NCI-H82 treated with DMSO at 0.1 percent for 48 hours (cell line): ENCODE measurements around the gene ADAP1.
"Not testable (repeated sequence)": the region's sequence is repeated elsewhere in the genome, so short reads cannot be mapped to it uniquely, and the experiment has no call there.

ENCODE experiments used
- DNase-seq: peaks from one replicate; lab custom pipeline; 2025; ENCODE audit not compliant: unreplicated experiment; lab: John Stamatoyannopoulos, UW

The ADAP1 gene

GRCh38 chr7:883055-884021 lies 71.1 kb downstream of the ADAP1 start:
- DNase-seq = no peak

GRCh38 chr7:882336-883035 lies 72.0 kb downstream of the ADAP1 start:
- no peak for DNase-seq

GRCh38 chr7:881441-882234 lies 72.8 kb downstream of the ADAP1 start:
- DNase-seq = no peak

GRCh38 chr7:880450-880849 lies 74.0 kb downstream of the ADAP1 start:
- no peak for DNase-seq

GRCh38 chr7:879706-880105 lies 74.8 kb downstream of the ADAP1 start:
- no peak for DNase-seq

- DNase-seq = no peak
These were observed 75.4 kb downstream of the ADAP1 start for GRCh38 chr7:879093-879492.

GRCh38 chr7:877312-878232 lies 76.9 kb downstream of the ADAP1 start:
- DNase-seq = no peak

- DNase-seq = no peak
These were observed 77.5 kb downstream of the ADAP1 start for GRCh38 chr7:876972-877311.

- peak; percentile 70 for DNase-seq
These were observed 78.2 kb downstream of the ADAP1 start, which contains the start of gene GET4 for GRCh38 chr7:876077-876971. Gene GET4 (plus strand): TSS chr7:876554. CDS start chr7:876646, 92 bp downstream.

- DNase-seq = no peak
These were observed 78.9 kb downstream of the ADAP1 start for GRCh38 chr7:875476-876076.

- no peak for DNase-seq
These were observed 79.4 kb downstream of the ADAP1 start for GRCh38 chr7:875051-875450.

- no peak for DNase-seq
These were observed 80.3 kb downstream of the ADAP1 start for GRCh38 chr7:874031-874749.

GRCh38 chr7:873367-874002 lies 81.0 kb downstream of the ADAP1 start:
- DNase-seq = peak; percentile 37

GRCh38 chr7:872685-873084 lies 81.8 kb downstream of the ADAP1 start:
- not testable (repeated sequence) for DNase-seq

- DNase-seq = no peak
These were observed 82.5 kb downstream of the ADAP1 start for GRCh38 chr7:871900-872537.

GRCh38 chr7:869348-869747 lies 85.1 kb downstream of the ADAP1 start:
- no peak for DNase-seq

- no peak for DNase-seq
These were observed 86.3 kb downstream of the ADAP1 start for GRCh38 chr7:868189-868486.
